ENCODE data around the gene HRAS. TPM values are rescaled to one million over a fixed set of nuclear protein-coding genes. Genes with fewer than 3 reads are reported as not detected.

HRAS gene
- polyA plus RNA-seq, 1 experiment: 44.7 TPM

GRCh38 chr11:579830-580601 is 44.6 kb upstream of the HRAS start:
- H3K27ac ChIP-seq (ENCODE audit: low read depth, low read length): no peak overlapping the region
- no peak overlapping the region for H3K4me3 ChIP-seq (ENCODE audit: low read depth, low read length)
- no peak for DNase-seq (ENCODE audit: low read depth, low spot score)
- H3K9me3 ChIP-seq (ENCODE audit: control insufficient read depth, insufficient read depth, low read length): no peaks in the 10 kb centered on the region; the same call in 1 of the 2 replicates
- TF ChIP-seq, protein P1, sequence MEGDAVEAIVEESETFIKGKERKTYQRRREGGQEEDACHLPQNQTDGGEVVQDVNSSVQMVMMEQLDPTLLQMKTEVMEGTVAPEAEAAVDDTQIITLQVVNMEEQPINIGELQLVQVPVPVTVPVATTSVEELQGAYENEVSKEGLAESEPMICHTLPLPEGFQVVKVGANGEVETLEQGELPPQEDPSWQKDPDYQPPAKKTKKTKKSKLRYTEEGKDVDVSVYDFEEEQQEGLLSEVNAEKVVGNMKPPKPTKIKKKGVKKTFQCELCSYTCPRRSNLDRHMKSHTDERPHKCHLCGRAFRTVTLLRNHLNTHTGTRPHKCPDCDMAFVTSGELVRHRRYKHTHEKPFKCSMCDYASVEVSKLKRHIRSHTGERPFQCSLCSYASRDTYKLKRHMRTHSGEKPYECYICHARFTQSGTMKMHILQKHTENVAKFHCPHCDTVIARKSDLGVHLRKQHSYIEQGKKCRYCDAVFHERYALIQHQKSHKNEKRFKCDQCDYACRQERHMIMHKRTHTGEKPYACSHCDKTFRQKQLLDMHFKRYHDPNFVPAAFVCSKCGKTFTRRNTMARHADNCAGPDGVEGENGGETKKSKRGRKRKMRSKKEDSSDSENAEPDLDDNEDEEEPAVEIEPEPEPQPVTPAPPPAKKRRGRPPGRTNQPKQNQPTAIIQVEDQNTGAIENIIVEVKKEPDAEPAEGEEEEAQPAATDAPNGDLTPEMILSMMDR (IDR thresholded peaks at IDR 0.05; ENCODE audit: low read depth, low read length): no peak
- H3K27me3 ChIP-seq (ENCODE audit: control insufficient read depth, insufficient read depth, low read length): peaks cover 3% of the 10 kb centered on the region
- CTCF ChIA-PET: no interaction called here
- POLR2A ChIA-PET: no interaction called here

GRCh38 chr11:578276-579035 is 43.1 kb upstream of the HRAS start:
- ChIA-PET CTCF (no interaction called here), POLR2A (interaction anchor here (1.6 kb wide), 1 partner anchor 10 kb away, joined by 3 read pairs; no protein-coding TSS in a partner anchor)
- TF ChIP-seq, protein P1 (IDR thresholded peaks at IDR 0.05; ENCODE audit: low read depth, low read length): no peak
- H3K27me3 ChIP-seq (ENCODE audit: control insufficient read depth, insufficient read depth, low read length): peaks cover 8% of the 10 kb centered on the region
- H3K9me3 ChIP-seq (ENCODE audit: control insufficient read depth, insufficient read depth, low read length): no peaks in the 10 kb centered on the region; the same call in 1 of the 2 replicates
- DNase-seq (ENCODE audit: low read depth, low spot score): no peak
- H3K27ac ChIP-seq (ENCODE audit: low read depth, low read length): no peak overlapping the region
- peak overlapping the region; percentile 91 for H3K4me3 ChIP-seq (ENCODE audit: low read depth, low read length)

DNA sequence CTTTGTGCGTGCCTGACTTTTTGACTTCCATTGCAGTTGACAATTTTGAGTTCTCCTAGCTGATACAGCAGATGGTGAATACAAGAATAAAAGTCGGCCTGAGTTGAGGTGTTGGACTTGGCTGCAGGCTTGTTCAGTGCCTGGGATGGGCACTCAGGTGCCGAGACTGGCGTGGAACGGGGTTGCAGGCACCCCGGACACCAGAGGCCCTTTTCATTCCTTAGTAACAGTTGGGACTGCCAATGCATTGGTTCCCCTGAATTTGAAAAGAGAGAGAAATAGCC is 42.2 kb upstream of the HRAS start:
- Histone ChIP-seq H3K4me3 (ENCODE audit: low read depth, low read length) (peak overlapping the region; percentile 91), H3K9me3 (ENCODE audit: control insufficient read depth, insufficient read depth, low read length) (no peaks in the 10 kb centered on the region; the same call in 1 of the 2 replicates), H3K27ac (ENCODE audit: low read depth, low read length) (no peak overlapping the region), H3K27me3 (ENCODE audit: control insufficient read depth, insufficient read depth, low read length) (peaks cover 8% of the 10 kb centered on the region)
- ChIA-PET POLR2A (interaction anchor here (1.1 to 1.6 kb wide), 2 partner anchors 9 to 10 kb away, joined by 3 read pairs; no protein-coding TSS in a partner anchor), CTCF (no interaction called here)
- DNase-seq (ENCODE audit: low read depth, low spot score): no peak
- TF ChIP-seq, protein P1 (IDR thresholded peaks at IDR 0.05; ENCODE audit: low read depth, low read length): no peak

GRCh38 chr11:576811-577610 is 41.6 kb upstream of the HRAS start:
- H3K4me3 ChIP-seq (ENCODE audit: low read depth, low read length): peak overlapping the region; percentile 91
- H3K9me3 ChIP-seq (ENCODE audit: control insufficient read depth, insufficient read depth, low read length): no peaks in the 10 kb centered on the region; the same call in 1 of the 2 replicates
- TF ChIP-seq, protein P1 (IDR thresholded peaks at IDR 0.05; ENCODE audit: low read depth, low read length): no peak
- no peak for DNase-seq (ENCODE audit: low read depth, low spot score)
- ChIA-PET POLR2A (interaction anchor here (1.1 to 1.6 kb wide), 2 partner anchors 8 to 10 kb away, joined by 3 read pairs; no protein-coding TSS in a partner anchor), CTCF (interaction anchor here (0.8 kb wide), 1 partner anchor 147 kb away, joined by 4 read pairs; no protein-coding TSS in a partner anchor)
- peaks cover 8% of the 10 kb centered on the region for H3K27me3 ChIP-seq (ENCODE audit: control insufficient read depth, insufficient read depth, low read length)
- no peak overlapping the region for H3K27ac ChIP-seq (ENCODE audit: low read depth, low read length)
